HTR-8/SVneo (cell line): ENCODE data around the gene NCBP3.

Source experiments
- DNase-seq: peaks from one replicate; pipeline ENCODE4 v3.0.0; 2011; ENCODE audit warnings: low spot score, mixed read lengths; ENCODE audit not compliant: insufficient read length
- FAIRE-seq: peaks from 2 replicates; lab custom pipeline; 2011; peaks lifted over from hg19 to GRCh38; lab: Jason Lieb, UNC

Gene NCBP3

DNA sequence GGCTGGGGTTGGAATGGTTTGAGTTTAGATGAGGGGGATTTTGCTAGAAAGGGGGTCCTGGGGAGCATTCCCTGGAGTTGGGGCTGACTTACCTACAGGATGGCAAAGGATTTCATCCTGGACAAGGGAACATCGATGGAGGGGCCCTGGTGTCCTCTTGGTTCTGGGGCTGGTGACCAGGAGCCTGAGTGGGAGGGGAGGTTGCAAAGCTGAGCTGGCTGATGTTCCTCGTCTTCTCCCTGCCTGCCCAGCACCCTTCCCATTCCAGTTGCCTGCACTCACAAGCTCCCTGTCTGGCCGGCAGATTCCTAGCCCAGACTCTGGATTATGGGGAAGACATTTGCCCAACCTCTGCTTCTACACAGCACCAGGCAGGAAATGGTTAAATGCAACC, 82.3 kb downstream of the NCBP3 start:
- no peak for FAIRE-seq
- no peak for DNase-seq

DNA sequence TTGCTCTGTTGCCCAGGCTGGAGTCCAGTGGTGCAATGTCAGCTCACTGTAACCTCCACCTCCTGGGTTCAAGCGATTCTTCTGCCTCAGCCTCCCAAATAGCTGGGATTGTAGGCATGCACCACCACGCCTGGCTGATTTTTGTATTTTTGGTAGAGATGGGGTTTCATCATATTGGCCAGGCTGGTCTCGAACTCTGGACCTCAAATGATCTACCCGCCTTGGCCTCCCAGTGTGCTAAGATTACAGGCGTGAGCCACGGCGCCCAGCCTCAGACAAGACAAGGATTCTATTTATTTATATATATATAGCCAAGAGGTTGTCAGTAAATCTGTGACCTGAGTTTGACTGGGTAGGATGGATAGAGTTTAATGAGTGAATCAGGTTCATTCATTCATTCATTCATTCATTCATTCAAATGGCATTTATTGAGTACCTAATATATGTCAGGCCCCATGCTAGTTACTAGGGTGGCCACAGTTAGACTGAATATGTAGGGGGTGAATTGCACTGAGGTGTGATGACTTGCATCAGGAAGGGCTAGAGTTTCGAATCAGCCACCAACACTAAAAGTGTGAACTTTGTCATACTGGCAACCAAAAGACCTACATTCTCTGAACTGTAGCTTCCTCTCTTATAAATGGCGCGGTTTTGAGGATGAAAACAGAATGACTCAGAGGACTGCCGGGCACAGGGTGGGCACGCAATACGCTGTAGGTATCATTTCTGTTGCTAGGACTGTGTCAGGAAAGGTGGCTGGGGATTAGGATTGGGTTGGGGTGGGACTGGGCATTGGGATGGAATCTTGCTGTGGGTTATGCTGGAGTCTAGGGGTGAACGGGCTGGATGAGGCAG, 82.9 kb downstream of the NCBP3 start:
- FAIRE-seq: no peak
- DNase-seq: no peak

DNA sequence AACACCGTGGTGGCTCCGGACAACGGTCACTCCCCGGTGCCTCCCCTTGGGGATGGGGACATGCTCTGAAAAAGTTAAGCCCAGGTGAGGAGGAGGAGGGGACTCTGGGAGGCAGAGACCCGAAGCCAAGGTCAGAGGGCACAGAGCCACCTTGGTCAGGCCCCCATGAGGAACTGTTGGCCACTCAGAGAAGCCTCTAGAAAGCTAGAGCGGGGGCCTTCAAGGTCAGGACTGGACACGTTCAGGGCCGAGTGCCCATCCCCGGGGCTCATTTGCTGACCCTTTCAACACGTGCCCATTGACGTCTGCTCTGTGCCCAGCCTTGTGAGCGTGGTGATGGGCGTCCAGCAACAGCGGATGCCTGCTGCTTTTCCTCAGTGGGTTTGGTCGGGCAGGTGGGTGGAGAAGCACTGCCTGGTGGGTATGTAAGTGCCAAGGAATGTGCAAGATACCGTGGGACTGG, 84.1 kb downstream of the NCBP3 start:
- FAIRE-seq: no peak
- no peak for DNase-seq

- FAIRE-seq: no peak
- no peak for DNase-seq
Observed at GRCh38 chr17:3761036-3761917, 84.8 kb downstream of the NCBP3 start.

DNA sequence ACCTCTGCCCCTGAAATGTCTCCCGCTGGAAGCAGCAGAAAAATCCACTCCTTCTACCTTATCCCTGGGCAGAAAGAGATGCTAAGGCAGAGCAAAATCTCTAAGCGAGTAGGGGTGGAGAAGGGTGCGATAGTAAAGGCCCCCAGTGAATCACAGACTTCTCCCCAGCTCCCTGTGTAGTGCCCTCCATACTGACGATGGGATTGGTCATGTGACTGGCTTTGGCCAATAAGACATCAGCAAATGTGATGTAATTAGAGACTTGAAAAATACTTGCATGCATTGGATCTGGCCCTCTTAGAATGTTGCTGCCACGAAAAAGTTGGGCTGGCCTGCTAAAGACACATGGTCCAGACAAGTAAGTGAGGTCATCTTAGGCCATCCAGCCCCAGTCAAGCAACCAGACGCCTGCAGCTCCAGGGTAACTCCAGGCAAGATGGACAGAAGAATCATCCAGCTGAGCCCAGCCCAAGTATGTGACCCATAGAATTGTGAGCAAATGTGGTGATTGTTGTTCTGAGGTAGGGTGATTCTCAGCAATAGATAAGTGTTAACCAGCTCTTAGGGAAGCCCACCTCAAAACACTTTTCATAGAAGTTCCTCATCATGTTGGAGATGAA, 86.3 kb downstream of the NCBP3 start:
- DNase-seq (no peak), FAIRE-seq (no peak)

- DNase-seq (no peak), FAIRE-seq (no peak)
Observed at GRCh38 chr17:3755335-3756030, 90.6 kb downstream of the NCBP3 start.

- FAIRE-seq (no peak), DNase-seq (no peak)
Observed at GRCh38 chr17:3754458-3755334, 91.3 kb downstream of the NCBP3 start.

DNA sequence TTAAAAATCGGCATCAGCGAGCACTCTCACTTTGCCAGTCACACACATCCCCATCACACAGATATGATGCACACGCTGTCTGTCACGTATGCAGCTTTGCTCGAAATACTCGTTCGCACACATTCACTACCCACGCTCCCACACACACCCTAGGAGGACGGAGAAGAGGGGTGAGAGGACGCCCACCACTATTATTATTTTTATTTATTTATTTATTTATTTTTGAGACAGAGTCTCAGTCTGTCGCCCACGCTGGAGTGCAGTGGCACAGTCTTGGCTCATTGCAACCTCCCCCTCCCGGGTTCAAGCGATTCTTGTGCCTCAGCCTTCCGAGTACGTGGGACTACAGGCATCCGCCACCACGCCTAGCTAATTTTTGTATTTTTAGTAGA, 92.0 kb downstream of the NCBP3 start:
- no peak for FAIRE-seq
- no peak for DNase-seq

DNA sequence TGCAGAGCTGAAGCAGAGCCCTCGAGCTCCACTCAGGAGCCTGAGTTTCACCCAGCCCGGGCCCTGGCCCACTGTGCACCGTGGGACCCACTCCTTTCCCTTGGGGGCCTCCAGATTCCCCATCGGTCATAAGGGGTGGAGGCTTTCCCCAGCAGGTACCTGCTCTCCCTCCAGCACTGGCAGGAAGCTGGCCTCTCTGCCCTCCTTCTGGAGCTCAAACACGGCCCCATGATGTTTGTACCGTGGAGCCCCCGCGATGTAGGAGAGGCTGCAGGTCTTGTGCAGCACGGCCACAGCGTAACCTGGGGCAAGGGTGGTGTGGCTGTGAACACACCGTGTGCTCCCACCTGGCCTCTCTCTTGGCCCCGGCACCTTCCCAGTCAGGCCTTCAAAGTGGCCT, 92.4 kb downstream of the NCBP3 start:
- FAIRE-seq: no peak
- DNase-seq: no peak
